Measurements from ENCODE around the gene GPC5.
"Not testable (repeated sequence)": the region's sequence is repeated elsewhere in the genome, so short reads cannot be mapped to it uniquely, and the experiment has no call there.

Gene GPC5

GRCh38 chr13:91774397-91774796 lies 376.0 kb downstream of the GPC5 start:
- H3K4me3 ChIP-seq (replicated peaks in 1 of 2; ENCODE audit: low read depth in 2 of 2, low read length in 2 of 2): no peak overlapping the region
- no peak for DNase-seq (ENCODE audit: low read depth in 2 of 2)
- TF ChIP-seq CTCF (IDR thresholded peaks at IDR 0.05; ENCODE audit: low read depth, low read length): no peak

GRCh38 chr13:91776611-91777193 lies 378.3 kb downstream of the GPC5 start:
- no peak overlapping the region for H3K4me3 ChIP-seq (replicated peaks in 1 of 2; ENCODE audit: low read depth in 2 of 2, low read length in 2 of 2)
- no peak for DNase-seq (ENCODE audit: low read depth in 2 of 2)
- TF ChIP-seq CTCF (IDR thresholded peaks at IDR 0.05; ENCODE audit: low read depth, low read length): no peak

- DNase-seq (ENCODE audit: low read depth in 2 of 2): no peak
- no peak overlapping the region for H3K4me3 ChIP-seq (replicated peaks in 1 of 2; ENCODE audit: low read depth in 2 of 2, low read length in 2 of 2)
- TF ChIP-seq CTCF (IDR thresholded peaks at IDR 0.05; ENCODE audit: low read depth, low read length): no peak
Observed at GRCh38 chr13:91778123-91778522, 379.7 kb downstream of the GPC5 start.

GRCh38 chr13:91781982-91782691 lies 383.7 kb downstream of the GPC5 start:
- not testable (repeated sequence) for H3K4me3 ChIP-seq (replicated peaks in 1 of 2; ENCODE audit: low read depth in 2 of 2, low read length in 2 of 2); DNase-seq (ENCODE audit: low read depth in 2 of 2)

GRCh38 chr13:91785431-91786119 lies 387.2 kb downstream of the GPC5 start:
- no peak overlapping the region for H3K4me3 ChIP-seq (replicated peaks in 1 of 2; ENCODE audit: low read depth in 2 of 2, low read length in 2 of 2)
- TF ChIP-seq CTCF (IDR thresholded peaks at IDR 0.05; ENCODE audit: low read depth, low read length): no peak
- no peak for DNase-seq (ENCODE audit: low read depth in 2 of 2)

- DNase-seq (ENCODE audit: low read depth in 2 of 2): no peak
- no peak overlapping the region for H3K4me3 ChIP-seq (replicated peaks in 1 of 2; ENCODE audit: low read depth in 2 of 2, low read length in 2 of 2)
- TF ChIP-seq CTCF (IDR thresholded peaks at IDR 0.05; ENCODE audit: low read depth, low read length): no peak
Observed at GRCh38 chr13:91792054-91792453, 393.6 kb downstream of the GPC5 start.

GRCh38 chr13:91797567-91797966 lies 399.1 kb downstream of the GPC5 start:
- TF ChIP-seq CTCF (IDR thresholded peaks at IDR 0.05; ENCODE audit: low read depth, low read length): no peak
- no peak overlapping the region for H3K4me3 ChIP-seq (replicated peaks in 1 of 2; ENCODE audit: low read depth in 2 of 2, low read length in 2 of 2)
- no peak for DNase-seq (ENCODE audit: low read depth in 2 of 2)

- DNase-seq (ENCODE audit: low read depth in 2 of 2); H3K4me3 ChIP-seq (replicated peaks in 1 of 2; ENCODE audit: low read depth in 2 of 2, low read length in 2 of 2): not testable (repeated sequence)
Observed at GRCh38 chr13:91798338-91798737, 399.9 kb downstream of the GPC5 start.

GRCh38 chr13:91801772-91802171 lies 403.4 kb downstream of the GPC5 start:
- H3K4me3 ChIP-seq (replicated peaks in 1 of 2; ENCODE audit: low read depth in 2 of 2, low read length in 2 of 2); DNase-seq (ENCODE audit: low read depth in 2 of 2): not testable (repeated sequence)

Data from cardiac fibroblast (primary cell).